GM12878 (cell line): ENCODE results near the gene ADAMTS16. TPM values are rescaled to one million over a fixed set of nuclear protein-coding genes. Genes with fewer than 3 reads are reported as not detected.

Experiments used
- ATAC-seq: fragments of 200-7000 bp; cut with Tn5 transposase; 3 replicates; pipeline ENCODE4 v1.9.1; 2020; ENCODE audit warnings: mild to moderate bottlenecking, moderate library complexity
- BruUV-seq: library from RNA; stranded (reverse); fragments of 400-500 nt; replicated peaks from 2 replicates; lab custom pipeline; 2021; lab: Mats Ljungman, UMichigan
- CTCF ChIA-PET: fragments of 300-600 bp; sonication (Branson Sonifier 250); formaldehyde crosslinking; extraction: SDS; loops from one replicate; lab custom pipeline; 2021; ENCODE audit warnings: inconsistent platforms; lab: Yijun Ruan, JAX
- POLR2A ChIA-PET: fragments of 350-600 bp; formaldehyde crosslinking; extraction: SDS; loops from one replicate; lab custom pipeline; 2021; ENCODE audit warnings: inconsistent platforms; lab: Charles Lee
- RAD21 ChIA-PET: fragments of 300-600 bp; sonication (Branson Sonifier 250); formaldehyde crosslinking; loops from one replicate; lab custom pipeline; 2023; ENCODE audit warnings: antibody characterized with exemption; ENCODE audit not compliant: unreplicated experiment; lab: Charles Lee
- SMC1A ChIA-PET: fragments of 300-600 bp; sonication (Branson Sonifier 250); formaldehyde crosslinking; loops from one replicate; lab custom pipeline; 2023; ENCODE audit not compliant: unreplicated experiment, uncharacterized antibody; lab: Charles Lee
- DNase-seq: peaks from one replicate; pipeline ENCODE4 v3.0.0-alpha.2; 2011; ENCODE audit warnings: low read depth, low spot score
- FAIRE-seq: peaks from 3 replicates; lab custom pipeline; 2011; peaks lifted over from hg19 to GRCh38; lab: Jason Lieb, UNC
- H2AFZ ChIP-seq: 2 replicates; pipeline ENCODE4 v1.6.0; 2011; ENCODE audit warnings: low read depth, low read length, control low read depth; ENCODE audit not compliant: control insufficient read depth
- H3K27ac ChIP-seq: 2 replicates; pipeline ENCODE4 v1.5.1; 2011; ENCODE audit warnings: control low read depth; ENCODE audit not compliant: control insufficient read depth, insufficient read depth
- H3K27me3 ChIP-seq, 2 experiments: replicated peaks in 1 of 2; 2 replicates each; pipeline versions ENCODE4 v1.6.0 to v1.6.1; 2011; ENCODE audit warnings: low read length in 1 of 2; ENCODE audit not compliant: control insufficient read depth in 2 of 2, insufficient read depth in 2 of 2
- H3K36me3 ChIP-seq, 2 experiments: 2 replicates each; pipeline ENCODE4 v1.5.1; 2011; ENCODE audit warnings: low read length in 1 of 2; ENCODE audit not compliant: control insufficient read depth in 2 of 2, insufficient read depth in 2 of 2
- H3K4me1 ChIP-seq: 2 replicates; pipeline ENCODE4 v1.6.1; 2011; ENCODE audit warnings: mild to moderate bottlenecking, low read length, moderate library complexity, mixed read lengths; ENCODE audit not compliant: control insufficient read depth, insufficient read depth
- H3K4me2 ChIP-seq: 2 replicates; pipeline ENCODE4 v1.6.0; 2011; ENCODE audit warnings: control low read depth; ENCODE audit not compliant: control insufficient read depth, insufficient read depth
- H3K4me3 ChIP-seq: fragments of 200-600 bp; sonication (generic); 2 replicates; pipeline ENCODE4 v1.5.1; 2016
- H3K79me2 ChIP-seq: 2 replicates; pipeline ENCODE4 v1.6.0; 2011; ENCODE audit warnings: low read length; ENCODE audit not compliant: control insufficient read depth, insufficient read depth
- H3K9ac ChIP-seq: 2 replicates; pipeline ENCODE4 v1.8.0; 2011; ENCODE audit warnings: low read length, control low read depth, mixed read lengths; ENCODE audit not compliant: control insufficient read depth, insufficient read depth
- H3K9me3 ChIP-seq: replicated peaks from 3 replicates; pipeline ENCODE4 v1.5.1; 2011; ENCODE audit warnings: mild to moderate bottlenecking, low read length; ENCODE audit not compliant: control insufficient read depth, insufficient read depth
- H4K20me1 ChIP-seq: 2 replicates; pipeline ENCODE4 v1.6.0; 2011; ENCODE audit not compliant: control insufficient read depth, insufficient read depth
- CHD4 ChIP-seq: fragments of 200-600 bp; sonication (generic); IDR thresholded peaks from 2 replicates; pipeline ENCODE4 v1.6.1; 2016; ENCODE audit warnings: mild to moderate bottlenecking
- E2F4 ChIP-seq: IDR thresholded peaks from 2 replicates; pipeline ENCODE4 v1.6.1; 2012; ENCODE audit warnings: low read depth, low read length, improper control_type of control experiment
- E2F8 ChIP-seq: fragments of 450-650 bp; IDR thresholded peaks from 2 replicates; pipeline ENCODE4 v1.6.1; 2018; ENCODE audit warnings: mild to moderate bottlenecking, low read depth, moderate library complexity; ENCODE audit not compliant: partially characterized antibody
- HDGF ChIP-seq: fragments of 450-650 bp; IDR thresholded peaks from 2 replicates; pipeline ENCODE4 v1.6.1; 2016; ENCODE audit warnings: antibody characterized with exemption
- HSF1 ChIP-seq: fragments of 150-350 bp; IDR thresholded peaks from 2 replicates; pipeline ENCODE4 v1.6.1; 2014; ENCODE audit warnings: mild to moderate bottlenecking, low read depth, low read length
- KDM1A ChIP-seq: fragments of 200-600 bp; sonication (generic); IDR thresholded peaks from 2 replicates; pipeline ENCODE4 v1.6.1; 2016; ENCODE audit warnings: borderline replicate concordance
- MTA3 ChIP-seq: IDR thresholded peaks from 2 replicates; pipeline ENCODE4 v1.6.1; 2012; ENCODE audit warnings: low read length, inconsistent platforms, borderline replicate concordance
- PAX8 ChIP-seq: fragments of 450-650 bp; IDR thresholded peaks from 2 replicates; pipeline ENCODE4 v1.6.1; 2017; ENCODE audit warnings: mild to moderate bottlenecking, moderate library complexity
- POLR2AphosphoS5 ChIP-seq: IDR thresholded peaks from 2 replicates; pipeline ENCODE4 v1.6.1; 2011; ENCODE audit warnings: mild to moderate bottlenecking, low read length, inconsistent platforms
- RAD51 ChIP-seq: fragments of 450-650 bp; IDR thresholded peaks from 2 replicates; pipeline ENCODE4 v1.6.1; 2016; ENCODE audit warnings: moderate library complexity, mild to moderate bottlenecking, inconsistent platforms
- RELB ChIP-seq: fragments of 450-650 bp; IDR thresholded peaks from 2 replicates; pipeline ENCODE4 v1.6.1; 2017; ENCODE audit warnings: low read depth, mild to moderate bottlenecking, moderate library complexity
- REST ChIP-seq: IDR thresholded peaks from 2 replicates; pipeline ENCODE4 v1.6.1; 2012; ENCODE audit warnings: mild to moderate bottlenecking, low read depth, low read length
- WGBS: methylation state at CpG from one replicate; pipeline ENCODE4 v1.1.6; 2016; ENCODE audit warnings: low lambda C conversion rate; ENCODE audit not compliant: insufficient replicate concordance, insufficient coverage; ENCODE audit errors: missing lambda C conversion rate; 5-methylcytosine and 5-hydroxymethylcytosine counted together
- in situ Hi-C: fragments of 300-500 bp; cut with MboI; formaldehyde crosslinking; loops from 9 replicates; pipeline ENCODE4 v1.14.3; 2018; ENCODE audit warnings: mixed read lengths
- intact Hi-C: fragments of 100-400 bp; cut with micrococcal nuclease; formaldehyde crosslinking; loops from one replicate; pipeline ENCODE4 v1.14.2; 2022; ENCODE audit not compliant: unreplicated experiment
- polyA plus RNA-seq, 11 experiments: library from polyadenylated mRNA; depleted of rRNA in 4 of 11; unstranded in 6 of 11; stranded (reverse) in 5 of 11; fragments of >200 nt; fragmentation: Nextera tagmentation in 4 of 11; fragmentation: Illumina TruSeq in 1 of 11; extraction: Ambion mirVana in 4 of 11; extraction: Trizol in 1 of 11; gene quantifications; 1 replicate in 1 of 11; 2 replicates in 10 of 11; pipeline versions ENCODE4 v1.2.1 to v1.2.3, GENCODE V29; 2011 to 2016; ENCODE audit warnings: inconsistent platforms in 2 of 11, missing spikeins in 2 of 11, low read depth in 1 of 11
- total RNA-seq, 4 experiments: library from RNA; depleted of rRNA in 3 of 4; stranded (reverse); fragments of >200 nt in 3 of 4; fragmentation: Illumina TruSeq in 1 of 4; extraction: Trizol in 1 of 4; gene quantifications; 2 replicates each; pipeline versions ENCODE4 v1.2.1 to v1.2.3, GENCODE V29; 2013 to 2021

Gene ADAMTS16
- total and polyA plus RNA-seq, 10 of the 15 experiments (the other 5 are each of a cell fraction or from before 2014, with no cell fraction given): 0.04 TPM; not detected in 9

- no peak for TF ChIP-seq HSF1
- no peak for TF ChIP-seq E2F4
- TF ChIP-seq PAX8: no peak
- no peak for TF ChIP-seq MTA3
- TF ChIP-seq RELB: no peak
- no peak for TF ChIP-seq HDGF
- no peak for TF ChIP-seq POLR2AphosphoS5
Observed at GRCh38 chr5:5158472-5158895, 18.4 kb downstream of the ADAMTS16 start (continued).

GRCh38 chr5:5159282-5160103 lies 19.4 kb downstream of the ADAMTS16 start:
- no TSS peak for BruUV-seq
- ATAC-seq (no peak), FAIRE-seq (no peak), DNase-seq (no peak)
- Histone ChIP-seq H3K36me3 (no peaks in the 10 kb centered on the region), H3K4me1 (no peaks in the 10 kb centered on the region), H3K79me2 (no peaks in the 10 kb centered on the region), H3K9ac (no peak overlapping the region), H2AFZ (no peak overlapping the region), H3K4me3 (no peak overlapping the region), H3K27me3 (no peaks in the 10 kb centered on the region), H3K9me3 (no peaks in the 10 kb centered on the region), H3K4me2 (no peak overlapping the region), H4K20me1 (no peaks in the 10 kb centered on the region), H3K27ac (no peak overlapping the region)
- ChIA-PET SMC1A (no interaction called here), CTCF (no interaction called here), POLR2A (no interaction called here), RAD21 (no interaction called here)
- in situ Hi-C loops: no loop called here
- intact Hi-C loops: no loop called here
- 7% methylated on average over 5 of the region's 5 CpGs for WGBS
- TF ChIP-seq RAD51 (no peak), REST (no peak), E2F8 (no peak), CHD4 (no peak), KDM1A (no peak)
